CD4-positive, alpha-beta T cell treated with Interleukin-4 for 4 hours (primary cell): ENCODE data around the gene ADARB2.

Experiments
- DNase-seq: peaks from one replicate; pipeline ENCODE4 v3.0.0-alpha.2; 2020

The ADARB2 gene

DNA sequence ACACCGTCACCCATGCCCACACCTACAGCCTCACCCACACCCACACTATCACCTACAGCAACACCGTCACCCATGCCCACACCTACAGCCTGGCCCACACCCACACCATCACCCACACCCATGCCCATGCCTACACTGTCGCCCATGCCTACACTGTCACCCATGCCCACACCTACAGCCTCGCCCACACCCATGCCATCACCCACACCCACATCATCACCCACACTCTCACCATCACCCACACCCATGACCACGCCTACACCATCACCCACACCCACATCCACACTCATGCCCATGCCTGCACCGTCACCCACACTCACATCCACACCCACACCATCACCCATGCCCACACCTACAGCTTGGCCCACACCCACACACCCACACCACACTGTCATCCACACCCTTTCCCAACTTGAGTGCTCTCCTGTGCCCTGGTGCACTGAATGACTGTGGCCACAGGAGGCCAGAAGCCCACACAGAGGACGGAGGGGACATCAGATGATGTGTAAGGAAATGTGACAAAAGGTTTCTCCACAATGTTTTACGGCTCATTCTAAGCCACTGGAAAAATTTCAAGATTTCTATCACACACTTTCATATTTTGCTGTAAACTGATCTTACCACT is 527.9 kb downstream of the ADARB2 start:
- DNase-seq, result no peak

GRCh38 chr10:1208366-1209311 is 528.7 kb downstream of the ADARB2 start:
- no peak for DNase-seq

DNA sequence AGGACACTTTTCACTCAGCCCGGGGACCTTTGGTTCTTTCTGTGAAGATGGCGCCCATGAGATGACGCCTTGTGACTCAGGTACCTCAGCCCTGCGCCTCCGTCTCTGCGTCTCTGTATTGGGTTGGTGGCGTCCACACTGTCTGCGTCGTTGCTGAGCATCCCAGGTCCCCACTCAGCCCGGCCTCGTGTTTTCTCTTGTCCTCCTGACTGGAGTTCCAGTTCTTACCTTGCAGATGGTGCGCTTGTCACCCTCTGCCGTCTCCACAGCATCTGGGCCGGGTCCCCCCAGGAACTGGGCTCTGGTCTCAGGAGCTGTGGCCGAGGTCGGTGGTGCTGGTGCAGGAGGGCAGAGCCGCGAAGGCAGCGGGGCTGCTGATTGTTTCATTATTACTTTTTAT is 530.7 kb downstream of the ADARB2 start:
- no peak for DNase-seq

- no peak for DNase-seq
Observed at GRCh38 chr10:1206101-1206500, 531.2 kb downstream of the ADARB2 start.

DNA sequence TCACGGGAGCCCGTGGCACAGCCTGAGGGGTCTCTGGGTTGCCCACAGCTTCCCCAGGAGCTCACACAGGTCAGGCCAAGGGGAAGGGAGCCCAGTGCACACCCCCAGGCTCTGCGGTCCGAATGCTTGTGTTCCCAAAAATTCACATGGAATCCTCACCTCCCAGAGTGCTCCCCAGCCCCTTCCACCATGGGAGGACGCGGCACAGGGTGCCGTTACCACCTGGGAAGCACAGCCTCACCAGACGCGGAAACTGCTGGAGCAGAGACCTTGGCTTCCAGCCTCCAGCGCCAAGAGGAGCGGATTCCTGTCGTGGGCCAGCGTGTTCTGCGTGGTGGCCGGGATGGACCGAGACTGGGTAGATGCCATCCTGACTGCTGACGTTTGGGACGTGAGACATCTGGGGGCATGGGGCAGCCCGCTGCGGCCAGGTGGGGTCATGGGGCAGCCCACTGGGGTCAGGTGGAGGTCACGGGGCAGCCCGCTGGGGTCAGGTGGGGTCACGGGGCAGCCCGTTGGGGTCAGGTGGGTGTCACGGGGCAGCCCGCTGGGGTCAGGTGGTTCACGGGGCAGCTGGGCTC is 531.8 kb downstream of the ADARB2 start:
- DNase-seq, result no peak

- DNase-seq, result no peak
Observed at GRCh38 chr10:1204434-1205326, 532.6 kb downstream of the ADARB2 start.

DNA sequence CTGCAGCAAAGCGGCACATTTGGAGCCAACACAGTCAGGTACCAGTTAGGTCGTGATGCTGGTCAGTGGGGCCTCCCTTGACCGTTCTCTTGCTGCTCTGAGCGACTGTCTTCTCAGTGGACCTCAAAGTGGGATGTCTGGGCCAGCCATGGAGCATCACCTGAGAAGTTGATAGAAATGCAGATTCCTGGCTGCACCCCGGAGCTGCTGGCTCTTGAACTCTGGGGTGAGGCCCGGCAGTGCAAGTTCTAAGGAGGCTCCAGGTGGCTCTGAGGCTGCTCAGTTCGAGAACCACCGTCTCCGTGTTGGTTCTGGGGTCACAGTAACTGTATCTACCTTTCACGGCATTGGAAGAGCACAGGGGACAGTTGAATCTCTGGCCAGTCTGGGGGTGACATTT is 533.6 kb downstream of the ADARB2 start:
- no peak for DNase-seq

DNA sequence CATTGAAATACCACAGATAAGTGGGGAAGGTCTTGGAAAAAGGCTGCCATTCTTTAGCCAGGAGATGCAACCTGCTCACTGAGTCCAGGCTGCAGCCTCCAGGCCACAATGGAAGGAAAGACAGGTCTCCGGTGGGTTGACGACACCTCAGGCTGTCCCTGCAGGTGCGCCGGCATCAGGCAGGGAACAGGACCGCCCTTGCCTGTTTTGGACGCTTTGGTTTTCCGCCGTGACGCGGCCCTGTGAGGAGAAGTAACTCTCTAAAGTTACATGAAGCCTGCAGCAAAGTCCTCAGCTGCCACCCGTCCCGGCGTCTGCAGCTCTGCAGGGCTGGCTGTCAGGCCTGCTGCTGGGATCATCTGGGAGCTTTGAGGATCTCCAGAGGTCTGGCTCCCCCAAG is 534.1 kb downstream of the ADARB2 start:
- no peak for DNase-seq

DNA sequence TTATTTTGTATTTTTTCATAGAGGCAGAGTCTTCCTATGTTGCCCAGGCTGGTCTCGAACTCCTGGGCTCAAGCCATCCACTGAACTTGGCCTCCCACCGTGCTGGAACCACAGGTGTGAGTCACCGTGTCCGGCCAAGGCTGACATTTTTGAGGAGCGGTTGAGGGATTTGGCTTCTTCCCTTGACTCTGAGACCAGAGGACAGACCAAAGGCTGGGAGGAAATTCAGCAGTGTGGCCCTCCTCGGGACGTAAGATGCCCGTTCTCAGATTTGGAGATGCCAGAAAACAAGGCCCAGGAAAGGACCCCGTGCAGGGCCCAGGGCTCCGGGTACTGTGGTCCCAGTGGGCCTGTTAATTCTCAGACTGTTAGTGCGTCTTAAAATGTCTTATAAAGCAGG is 535.0 kb downstream of the ADARB2 start:
- no peak for DNase-seq

- DNase-seq, result no peak
Observed at GRCh38 chr10:1200866-1201807, 536.2 kb downstream of the ADARB2 start.

GRCh38 chr10:1199897-1200721 is 537.2 kb downstream of the ADARB2 start:
- no peak for DNase-seq

DNA sequence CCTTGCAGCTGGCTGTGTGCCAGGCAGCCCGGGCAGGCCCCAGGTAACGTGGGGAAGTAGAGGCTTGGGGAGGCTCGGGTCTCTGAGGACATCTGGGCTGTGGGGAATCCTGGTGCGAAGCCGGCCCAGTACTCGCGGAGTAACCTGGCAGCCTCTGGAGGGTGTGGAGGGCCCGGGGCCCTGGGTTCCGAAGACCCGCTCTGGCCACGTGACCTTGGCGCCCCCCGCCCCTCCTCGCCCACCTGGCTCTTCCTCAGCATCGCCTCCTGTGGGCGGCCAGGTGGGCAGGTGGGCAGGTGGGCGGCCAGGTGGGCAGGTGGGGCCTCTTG is 538.0 kb downstream of the ADARB2 start:
- DNase-seq, result no peak

DNA sequence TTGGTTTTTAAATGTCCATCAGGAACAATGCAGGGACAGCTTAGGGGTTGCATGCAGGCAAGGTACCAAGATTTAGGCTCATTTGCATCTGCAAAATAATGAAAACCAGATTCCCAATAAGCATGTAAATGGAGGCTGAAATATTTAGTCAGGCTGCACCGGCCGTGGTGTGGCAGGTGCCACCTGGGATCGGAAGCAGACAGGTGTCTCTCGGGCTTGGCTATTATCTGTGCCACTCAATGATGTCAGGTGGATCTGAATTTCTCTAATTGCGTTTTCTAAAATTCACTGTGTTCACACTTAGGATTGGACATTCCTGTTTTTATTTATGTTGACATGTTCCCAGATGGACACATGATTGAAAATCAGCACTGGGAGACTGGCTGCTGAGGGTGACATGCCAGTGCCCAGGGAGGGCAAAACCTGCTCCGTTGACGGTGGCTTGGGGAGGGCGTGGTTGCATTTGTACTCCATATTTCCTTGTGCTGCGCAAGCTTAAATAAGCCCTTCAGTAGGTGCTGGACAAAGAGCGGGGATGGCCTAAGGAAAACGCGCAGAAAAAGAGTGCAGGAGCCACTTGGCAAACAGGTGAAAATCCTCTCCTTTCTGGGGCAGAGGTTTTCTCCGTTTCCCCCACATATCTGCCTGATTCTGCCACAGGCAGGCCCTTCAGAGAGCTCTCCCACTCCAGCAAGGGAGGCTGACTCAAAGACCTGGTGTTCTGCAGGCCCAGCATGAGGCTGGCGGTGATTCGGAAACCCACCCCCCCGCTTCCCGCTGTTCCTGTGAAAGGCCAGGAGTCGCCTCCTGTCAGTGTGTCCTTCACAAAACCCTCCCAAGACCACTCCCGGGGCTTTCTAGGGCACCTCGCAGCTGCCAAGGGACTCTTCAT is 538.6 kb downstream of the ADARB2 start:
- DNase-seq, result no peak

- DNase-seq, result no peak
Observed at GRCh38 chr10:1197384-1197783, 539.9 kb downstream of the ADARB2 start.

GRCh38 chr10:1196656-1197055 is 540.7 kb downstream of the ADARB2 start:
- DNase-seq, result no peak

GRCh38 chr10:1195828-1196227 is 541.5 kb downstream of the ADARB2 start:
- DNase-seq, result no peak

DNA sequence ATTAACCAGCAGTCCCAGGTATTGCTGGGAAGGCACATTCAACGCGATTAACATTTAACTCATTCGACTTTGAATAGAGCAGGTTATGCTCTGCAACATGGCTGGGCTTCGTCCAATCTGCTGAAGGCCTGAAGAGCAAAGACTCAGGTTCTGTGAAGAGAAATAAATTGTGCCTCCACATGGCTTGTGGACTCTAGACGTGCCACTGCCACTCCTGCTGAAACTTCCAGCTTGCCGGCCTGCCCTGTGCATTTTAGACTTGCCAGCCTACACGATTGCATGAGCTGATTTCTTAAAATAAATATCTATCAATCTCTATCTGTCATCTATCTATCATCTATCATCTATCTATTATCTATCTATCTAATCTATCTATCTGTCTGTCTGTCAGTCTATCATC is 543.2 kb downstream of the ADARB2 start:
- no peak for DNase-seq

DNA sequence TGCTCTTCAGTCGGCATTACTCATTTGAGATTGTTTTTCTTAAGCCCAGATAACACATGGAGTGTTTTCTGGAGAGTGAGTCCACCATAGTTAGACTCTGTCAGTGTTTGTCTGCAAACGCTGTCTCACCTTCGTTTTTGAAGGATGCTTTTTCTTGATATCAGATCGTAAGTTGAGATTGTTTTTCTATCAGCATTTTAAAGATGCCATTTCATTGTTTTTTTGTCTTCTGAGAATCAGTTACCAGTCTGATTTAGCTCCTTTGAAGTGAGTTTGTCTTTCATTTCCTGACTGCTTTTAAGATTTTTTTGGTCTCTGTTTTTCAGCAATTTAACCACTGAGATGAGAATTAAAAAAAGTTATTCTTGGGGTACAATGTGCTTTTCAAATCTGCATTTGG is 543.8 kb downstream of the ADARB2 start:
- DNase-seq, result no peak

GRCh38 chr10:1191752-1192151 is 545.6 kb downstream of the ADARB2 start:
- no peak for DNase-seq
